ENCODE results near the gene SKAP1.

DNA sequence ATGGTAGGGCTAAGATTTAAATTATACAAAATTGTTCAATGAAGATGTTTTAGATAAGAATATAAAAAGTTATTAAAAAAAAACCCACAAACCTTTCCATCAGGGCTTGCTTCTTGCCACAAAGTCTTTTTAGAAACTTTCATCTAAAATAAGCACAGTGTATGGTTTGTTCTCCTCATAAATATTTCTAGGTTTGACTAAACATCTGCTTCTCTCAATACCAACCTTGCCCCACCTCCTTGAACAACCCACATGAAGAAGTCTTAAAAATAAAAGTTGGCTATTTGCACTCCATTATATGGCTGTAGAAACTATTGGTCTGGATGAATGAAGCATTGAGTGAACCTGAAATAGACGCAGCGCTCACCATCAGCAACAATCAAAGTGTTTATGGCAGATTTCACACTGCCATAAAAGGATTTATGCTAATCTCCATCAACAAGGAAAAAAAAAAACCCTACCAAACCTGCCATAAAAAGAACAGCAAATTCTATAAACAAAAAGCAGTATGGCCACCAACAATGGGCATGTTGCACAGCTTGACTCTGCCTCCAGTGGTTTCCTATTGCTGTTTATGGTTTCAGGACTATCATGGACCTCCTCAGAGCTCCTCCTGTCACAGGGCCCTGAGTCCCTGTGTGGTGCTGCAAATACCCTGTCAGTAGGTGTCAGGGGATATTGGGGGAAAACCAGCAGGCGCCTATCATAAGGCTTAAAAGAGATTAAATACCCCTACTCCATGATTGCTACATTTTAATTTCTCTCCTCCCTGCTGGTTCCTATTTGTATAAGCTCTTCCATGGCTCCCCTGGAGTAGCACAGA is 284.8 kb downstream of the SKAP1 start:
- TF ChIP-seq, protein P1, sequence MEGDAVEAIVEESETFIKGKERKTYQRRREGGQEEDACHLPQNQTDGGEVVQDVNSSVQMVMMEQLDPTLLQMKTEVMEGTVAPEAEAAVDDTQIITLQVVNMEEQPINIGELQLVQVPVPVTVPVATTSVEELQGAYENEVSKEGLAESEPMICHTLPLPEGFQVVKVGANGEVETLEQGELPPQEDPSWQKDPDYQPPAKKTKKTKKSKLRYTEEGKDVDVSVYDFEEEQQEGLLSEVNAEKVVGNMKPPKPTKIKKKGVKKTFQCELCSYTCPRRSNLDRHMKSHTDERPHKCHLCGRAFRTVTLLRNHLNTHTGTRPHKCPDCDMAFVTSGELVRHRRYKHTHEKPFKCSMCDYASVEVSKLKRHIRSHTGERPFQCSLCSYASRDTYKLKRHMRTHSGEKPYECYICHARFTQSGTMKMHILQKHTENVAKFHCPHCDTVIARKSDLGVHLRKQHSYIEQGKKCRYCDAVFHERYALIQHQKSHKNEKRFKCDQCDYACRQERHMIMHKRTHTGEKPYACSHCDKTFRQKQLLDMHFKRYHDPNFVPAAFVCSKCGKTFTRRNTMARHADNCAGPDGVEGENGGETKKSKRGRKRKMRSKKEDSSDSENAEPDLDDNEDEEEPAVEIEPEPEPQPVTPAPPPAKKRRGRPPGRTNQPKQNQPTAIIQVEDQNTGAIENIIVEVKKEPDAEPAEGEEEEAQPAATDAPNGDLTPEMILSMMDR (IDR thresholded peaks at IDR 0.05): no peak
- no peak for TF ChIP-seq ZFX (IDR thresholded peaks at IDR 0.05; ENCODE audit: borderline replicate concordance)
